ENCODE measurements around the gene RPS6KB2.

The RPS6KB2 gene

DNA sequence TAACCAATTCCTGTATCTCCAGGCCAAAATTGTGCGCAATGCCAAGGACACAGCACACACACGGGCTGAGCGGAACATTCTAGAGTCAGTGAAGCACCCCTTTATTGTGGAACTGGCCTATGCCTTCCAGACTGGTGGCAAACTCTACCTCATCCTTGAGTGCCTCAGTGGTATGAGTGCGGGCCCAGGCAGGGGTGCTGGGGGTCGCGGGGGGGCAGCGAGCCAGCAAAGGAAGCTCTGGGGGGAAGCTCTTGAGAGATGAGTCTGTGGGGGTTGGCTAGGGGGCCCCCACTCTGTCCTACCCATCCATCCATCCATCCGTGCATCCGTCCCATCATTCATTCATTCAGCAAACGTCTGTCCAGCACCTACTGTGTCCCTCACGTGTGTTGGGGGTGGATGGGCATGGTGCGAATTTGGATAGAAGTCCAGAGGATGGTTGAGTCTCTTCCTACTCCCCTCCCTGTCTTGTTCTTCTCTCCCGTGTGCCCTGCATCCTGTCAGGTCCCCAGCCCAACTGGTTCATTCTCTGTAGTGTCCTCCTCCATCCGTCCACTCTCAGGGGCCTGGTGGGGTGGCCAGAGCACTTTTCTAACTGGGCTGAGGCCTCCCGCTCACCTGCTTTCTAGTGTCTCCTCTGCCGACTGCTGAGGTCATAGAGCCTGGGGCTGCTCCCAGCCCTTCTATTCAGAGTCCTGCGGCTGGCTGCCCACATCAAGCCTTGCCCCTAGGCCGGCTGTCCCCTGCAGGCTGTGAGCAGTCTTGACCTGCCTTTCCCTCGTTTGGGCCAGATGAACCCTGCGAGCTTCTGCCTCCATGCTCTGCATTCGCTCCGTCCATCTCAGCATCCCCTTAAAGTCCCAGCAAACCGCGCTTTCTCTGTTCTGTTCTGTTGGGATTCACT lies 3.3 kb downstream of the RPS6KB2 start:
- Histone ChIP-seq H3K27me3 (ENCODE audit: insufficient read depth, poor library complexity, severe bottlenecking) (no peaks in the 10 kb centered on the region), H3K27ac (replicated peaks) (no peak overlapping the region)

DNA sequence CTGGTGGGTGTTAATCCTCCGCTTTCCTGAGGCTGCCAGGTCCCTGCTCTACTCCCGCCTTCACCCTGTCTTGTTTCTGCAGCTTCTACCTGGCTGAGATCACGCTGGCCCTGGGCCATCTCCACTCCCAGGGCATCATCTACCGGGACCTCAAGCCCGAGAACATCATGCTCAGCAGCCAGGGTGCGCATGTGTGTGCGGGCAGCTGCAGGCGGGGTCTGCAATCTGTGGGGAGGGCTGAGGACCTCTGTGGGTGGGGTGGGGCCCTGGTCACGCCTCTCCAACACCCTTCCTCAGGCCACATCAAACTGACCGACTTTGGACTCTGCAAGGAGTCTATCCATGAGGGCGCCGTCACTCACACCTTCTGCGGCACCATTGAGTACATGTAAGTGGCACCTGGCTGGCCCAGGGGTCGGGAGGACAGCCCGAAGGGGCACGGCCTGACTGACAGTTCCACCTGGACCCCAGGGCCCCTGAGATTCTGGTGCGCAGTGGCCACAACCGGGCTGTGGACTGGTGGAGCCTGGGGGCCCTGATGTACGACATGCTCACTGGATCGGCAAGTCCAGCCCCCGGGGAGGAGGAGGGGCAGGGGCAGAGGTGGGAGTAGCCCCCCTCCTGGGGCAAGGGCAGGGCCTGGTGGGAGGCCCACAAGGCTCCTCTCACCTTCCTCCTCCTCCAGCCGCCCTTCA lies 4.5 kb downstream of the RPS6KB2 start:
- TF ChIP-seq, protein P1, sequence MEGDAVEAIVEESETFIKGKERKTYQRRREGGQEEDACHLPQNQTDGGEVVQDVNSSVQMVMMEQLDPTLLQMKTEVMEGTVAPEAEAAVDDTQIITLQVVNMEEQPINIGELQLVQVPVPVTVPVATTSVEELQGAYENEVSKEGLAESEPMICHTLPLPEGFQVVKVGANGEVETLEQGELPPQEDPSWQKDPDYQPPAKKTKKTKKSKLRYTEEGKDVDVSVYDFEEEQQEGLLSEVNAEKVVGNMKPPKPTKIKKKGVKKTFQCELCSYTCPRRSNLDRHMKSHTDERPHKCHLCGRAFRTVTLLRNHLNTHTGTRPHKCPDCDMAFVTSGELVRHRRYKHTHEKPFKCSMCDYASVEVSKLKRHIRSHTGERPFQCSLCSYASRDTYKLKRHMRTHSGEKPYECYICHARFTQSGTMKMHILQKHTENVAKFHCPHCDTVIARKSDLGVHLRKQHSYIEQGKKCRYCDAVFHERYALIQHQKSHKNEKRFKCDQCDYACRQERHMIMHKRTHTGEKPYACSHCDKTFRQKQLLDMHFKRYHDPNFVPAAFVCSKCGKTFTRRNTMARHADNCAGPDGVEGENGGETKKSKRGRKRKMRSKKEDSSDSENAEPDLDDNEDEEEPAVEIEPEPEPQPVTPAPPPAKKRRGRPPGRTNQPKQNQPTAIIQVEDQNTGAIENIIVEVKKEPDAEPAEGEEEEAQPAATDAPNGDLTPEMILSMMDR (IDR thresholded peaks at IDR 0.05; ENCODE audit: insufficient read depth, low read length) = no peak
- TF ChIP-seq POLR2AphosphoS5 (IDR thresholded peaks at IDR 0.05; ENCODE audit: low read depth) (peak; percentile 15), GABPA (IDR thresholded peaks at IDR 0.05; ENCODE audit: low read depth) (no peak), REST (IDR thresholded peaks at IDR 0.05; ENCODE audit: insufficient replicate concordance, low read depth) (no peak), SPI1 (IDR thresholded peaks at IDR 0.05; ENCODE audit: borderline replicate concordance, low read depth) (no peak)
- peak overlapping the region; percentile 17; the same call in 1 of the 2 replicates for H3K27ac ChIP-seq (replicated peaks)
- no peaks in the 10 kb centered on the region for H3K27me3 ChIP-seq (ENCODE audit: insufficient read depth, poor library complexity, severe bottlenecking)
- H3K4me3 ChIP-seq (replicated peaks; ENCODE audit: insufficient read depth, low read length) = no peak overlapping the region
- DNase-seq (ENCODE audit: low read depth in 1 of 2, low spot score in 1 of 2) = no peak

More for the DNA sequence above, 3.3 kb downstream of the RPS6KB2 start:
- no peak; the same call in none of the 2 replicates for TF ChIP-seq POLR2AphosphoS5 (IDR thresholded peaks at IDR 0.05; ENCODE audit: low read depth)
- TF ChIP-seq, protein P1 (IDR thresholded peaks at IDR 0.05; ENCODE audit: insufficient read depth, low read length) = no peak
- no peak for TF ChIP-seq REST (IDR thresholded peaks at IDR 0.05; ENCODE audit: insufficient replicate concordance, low read depth)
- no peak overlapping the region for H3K4me3 ChIP-seq (replicated peaks; ENCODE audit: insufficient read depth, low read length)
- DNase-seq (ENCODE audit: low read depth in 1 of 2, low spot score in 1 of 2) = no peak

- H3K27me3 ChIP-seq (ENCODE audit: insufficient read depth, poor library complexity, severe bottlenecking) = no peaks in the 10 kb centered on the region
- no peak for TF ChIP-seq GABPA (IDR thresholded peaks at IDR 0.05; ENCODE audit: low read depth)
- 0 out of 2 replicates have a peak, but pooled peaks have one; percentile 48 for TF ChIP-seq POLR2AphosphoS5 (IDR thresholded peaks at IDR 0.05; ENCODE audit: low read depth)
- no peak for TF ChIP-seq SPI1 (IDR thresholded peaks at IDR 0.05; ENCODE audit: borderline replicate concordance, low read depth)
- H3K27ac ChIP-seq (replicated peaks) = peak overlapping the region; percentile 17; the same call in 1 of the 2 replicates
Observed at GRCh38 chr11:67433536-67434394, 5.5 kb downstream of the RPS6KB2 start.

More at GRCh38 chr11:67433536-67434394, 5.5 kb downstream of the RPS6KB2 start:
- no peak overlapping the region for H3K4me3 ChIP-seq (replicated peaks; ENCODE audit: insufficient read depth, low read length)
- DNase-seq (ENCODE audit: low read depth in 1 of 2, low spot score in 1 of 2) = no peak

Data from HL-60 (cell line).